KMS-11 (cell line): ENCODE results near the gene CYB5R2.

Experiments
- H2AFZ ChIP-seq: fragments of 200-600 bp; sonication (generic); 2 replicates; pipeline ENCODE4 v1.6.1; 2016; ENCODE audit warnings: antibody characterized with exemption, mixed run types, low read depth
- H3K27ac ChIP-seq: fragments of 200-600 bp; sonication (generic); 2 replicates; pipeline ENCODE4 v1.6.1; 2016; ENCODE audit warnings: mild to moderate bottlenecking, mixed run types
- H3K27me3 ChIP-seq: fragments of 200-600 bp; sonication (generic); 2 replicates; pipeline ENCODE4 v1.6.1; 2017; ENCODE audit warnings: mild to moderate bottlenecking, low read depth, mixed run types, moderate library complexity; ENCODE audit not compliant: insufficient read depth
- H3K36me3 ChIP-seq: fragments of 200-600 bp; sonication (generic); 2 replicates; pipeline ENCODE4 v1.6.1; 2017; ENCODE audit warnings: mild to moderate bottlenecking, mixed run types; ENCODE audit not compliant: insufficient read depth
- H3K4me1 ChIP-seq: fragments of 200-600 bp; sonication (generic); 2 replicates; pipeline ENCODE4 v1.6.1; 2016; ENCODE audit warnings: mild to moderate bottlenecking, low read depth, mixed run types; ENCODE audit not compliant: poor library complexity, severe bottlenecking
- H3K4me2 ChIP-seq: fragments of 200-600 bp; sonication (generic); 2 replicates; pipeline ENCODE4 v1.7.0; 2016; ENCODE audit warnings: mild to moderate bottlenecking, mixed run types
- H3K4me3 ChIP-seq: fragments of 200-600 bp; sonication (generic); IDR thresholded peaks from 2 replicates; pipeline ENCODE4 v1.6.1; 2017; ENCODE audit warnings: low read depth, low read length, mixed read lengths; ENCODE audit not compliant: insufficient read depth
- H3K79me2 ChIP-seq: fragments of 200-600 bp; sonication (generic); 2 replicates; pipeline ENCODE4 v1.6.1; 2016; ENCODE audit warnings: low read depth, mixed run types; ENCODE audit not compliant: insufficient read depth
- H3K9ac ChIP-seq: fragments of 200-600 bp; sonication (generic); 2 replicates; pipeline ENCODE4 v1.6.1; 2016; ENCODE audit warnings: mild to moderate bottlenecking, mixed run types
- H4K20me1 ChIP-seq: fragments of 200-600 bp; sonication (generic); 2 replicates; pipeline ENCODE4 v1.6.1; 2016; ENCODE audit warnings: mild to moderate bottlenecking, mixed run types; ENCODE audit not compliant: insufficient read depth
- TF ChIP-seq, protein P1 (sequence below): fragments of 200-600 bp; sonication (generic); conservative IDR thresholded peaks from 2 replicates; pipeline ENCODE4 v1.6.1; 2017; ENCODE audit warnings: low read depth, mild to moderate bottlenecking, antibody characterized with exemption, low read length, moderate library complexity, mixed read lengths

The CYB5R2 gene

DNA sequence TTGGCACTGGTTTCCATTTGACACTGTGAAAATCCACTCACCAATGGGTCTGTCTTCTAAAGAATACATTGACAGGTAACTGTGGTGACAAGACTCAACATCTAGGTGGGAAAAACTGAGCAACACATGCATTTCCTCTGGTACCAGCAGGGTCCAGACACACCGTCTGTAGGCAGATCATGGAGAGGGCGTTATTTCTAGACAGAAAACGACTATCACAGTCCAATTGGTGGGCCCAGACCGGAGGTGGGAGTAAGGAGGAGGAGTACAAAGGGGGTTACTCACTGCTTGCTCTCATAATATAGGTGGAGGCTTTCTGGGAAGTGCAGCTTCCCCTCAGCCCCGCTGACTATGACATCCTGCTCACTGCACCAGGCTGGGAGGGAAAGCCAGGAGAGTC is 23.1 kb upstream of the CYB5R2 start:
- TF ChIP-seq, protein P1, sequence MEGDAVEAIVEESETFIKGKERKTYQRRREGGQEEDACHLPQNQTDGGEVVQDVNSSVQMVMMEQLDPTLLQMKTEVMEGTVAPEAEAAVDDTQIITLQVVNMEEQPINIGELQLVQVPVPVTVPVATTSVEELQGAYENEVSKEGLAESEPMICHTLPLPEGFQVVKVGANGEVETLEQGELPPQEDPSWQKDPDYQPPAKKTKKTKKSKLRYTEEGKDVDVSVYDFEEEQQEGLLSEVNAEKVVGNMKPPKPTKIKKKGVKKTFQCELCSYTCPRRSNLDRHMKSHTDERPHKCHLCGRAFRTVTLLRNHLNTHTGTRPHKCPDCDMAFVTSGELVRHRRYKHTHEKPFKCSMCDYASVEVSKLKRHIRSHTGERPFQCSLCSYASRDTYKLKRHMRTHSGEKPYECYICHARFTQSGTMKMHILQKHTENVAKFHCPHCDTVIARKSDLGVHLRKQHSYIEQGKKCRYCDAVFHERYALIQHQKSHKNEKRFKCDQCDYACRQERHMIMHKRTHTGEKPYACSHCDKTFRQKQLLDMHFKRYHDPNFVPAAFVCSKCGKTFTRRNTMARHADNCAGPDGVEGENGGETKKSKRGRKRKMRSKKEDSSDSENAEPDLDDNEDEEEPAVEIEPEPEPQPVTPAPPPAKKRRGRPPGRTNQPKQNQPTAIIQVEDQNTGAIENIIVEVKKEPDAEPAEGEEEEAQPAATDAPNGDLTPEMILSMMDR: no peak
- Histone ChIP-seq H3K27me3 (no peaks in the 10 kb centered on the region), H2AFZ (no peak overlapping the region)

DNA sequence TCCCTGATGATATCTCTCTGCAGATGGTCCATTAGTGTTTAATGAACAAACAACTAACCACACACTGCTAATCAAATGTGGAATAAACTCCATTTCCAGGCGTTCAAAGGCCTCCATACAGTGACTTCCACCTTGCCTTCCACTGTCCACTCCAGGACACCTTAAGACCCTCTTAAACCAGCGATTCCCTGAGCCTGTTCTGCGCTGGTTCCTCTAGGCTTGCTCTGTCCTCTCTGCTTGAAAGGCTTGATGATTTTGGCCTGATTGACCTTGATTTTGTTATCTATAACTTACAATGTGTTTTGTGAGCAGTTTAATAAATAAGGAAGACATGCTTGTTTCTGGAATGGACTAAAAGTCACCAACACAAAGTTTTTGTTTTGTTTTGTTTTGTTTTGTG is 20.9 kb upstream of the CYB5R2 start:
- H3K79me2 ChIP-seq: no peaks in the 10 kb centered on the region
- H3K36me3 ChIP-seq: no peaks in the 10 kb centered on the region
- no peaks in the 10 kb centered on the region for H3K27me3 ChIP-seq
- peak overlapping the region; percentile 15; the same call in 1 of the 2 replicates for H3K9ac ChIP-seq
- TF ChIP-seq, protein P1: no peak
- no peaks in the 10 kb centered on the region for H4K20me1 ChIP-seq
- H2AFZ ChIP-seq: peak overlapping the region; percentile 78; the same call in 1 of the 2 replicates
- H3K4me3 ChIP-seq: no peak overlapping the region
- H3K4me1 ChIP-seq: peaks cover 9% of the 10 kb centered on the region
- H3K27ac ChIP-seq: no peak overlapping the region
- H3K4me2 ChIP-seq: peak overlapping the region; percentile 78

More for the DNA sequence above, 23.1 kb upstream of the CYB5R2 start:
- Histone ChIP-seq H3K27ac (no peak overlapping the region), H3K9ac (no peak overlapping the region), H3K36me3 (no peaks in the 10 kb centered on the region), H3K79me2 (no peaks in the 10 kb centered on the region), H3K4me1 (peaks cover 9% of the 10 kb centered on the region), H4K20me1 (no peaks in the 10 kb centered on the region), H3K4me2 (no peak overlapping the region), H3K4me3 (no peak overlapping the region)

DNA sequence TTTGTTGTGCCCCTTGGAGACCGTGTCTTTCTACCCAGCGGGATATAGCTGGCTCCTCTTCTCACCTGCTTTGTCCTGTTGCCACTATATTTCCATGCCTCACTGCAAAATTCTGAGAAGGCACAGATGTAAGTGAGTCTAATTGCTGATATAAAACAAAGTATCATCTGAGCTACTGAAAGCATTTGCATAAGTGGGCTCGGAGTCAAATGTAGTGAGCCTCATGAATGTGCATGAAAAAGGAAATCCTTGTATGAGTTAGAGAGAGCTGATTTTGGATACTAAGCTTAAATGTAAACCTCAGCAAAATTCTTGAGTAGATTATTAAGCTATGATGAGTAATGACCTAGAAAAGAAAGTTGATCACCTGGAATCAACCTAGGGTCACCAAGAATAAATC is 19.1 kb upstream of the CYB5R2 start:
- no peaks in the 10 kb centered on the region for H4K20me1 ChIP-seq
- no peak overlapping the region for H3K9ac ChIP-seq
- H3K27ac ChIP-seq: no peak overlapping the region
- no peak overlapping the region for H3K4me3 ChIP-seq
- H3K4me1 ChIP-seq: peaks cover 9% of the 10 kb centered on the region
- no peaks in the 10 kb centered on the region for H3K79me2 ChIP-seq
- H3K4me2 ChIP-seq: no peak overlapping the region
- no peaks in the 10 kb centered on the region for H3K27me3 ChIP-seq
- H3K36me3 ChIP-seq: no peaks in the 10 kb centered on the region
- TF ChIP-seq, protein P1: no peak
- no peak overlapping the region for H2AFZ ChIP-seq

DNA sequence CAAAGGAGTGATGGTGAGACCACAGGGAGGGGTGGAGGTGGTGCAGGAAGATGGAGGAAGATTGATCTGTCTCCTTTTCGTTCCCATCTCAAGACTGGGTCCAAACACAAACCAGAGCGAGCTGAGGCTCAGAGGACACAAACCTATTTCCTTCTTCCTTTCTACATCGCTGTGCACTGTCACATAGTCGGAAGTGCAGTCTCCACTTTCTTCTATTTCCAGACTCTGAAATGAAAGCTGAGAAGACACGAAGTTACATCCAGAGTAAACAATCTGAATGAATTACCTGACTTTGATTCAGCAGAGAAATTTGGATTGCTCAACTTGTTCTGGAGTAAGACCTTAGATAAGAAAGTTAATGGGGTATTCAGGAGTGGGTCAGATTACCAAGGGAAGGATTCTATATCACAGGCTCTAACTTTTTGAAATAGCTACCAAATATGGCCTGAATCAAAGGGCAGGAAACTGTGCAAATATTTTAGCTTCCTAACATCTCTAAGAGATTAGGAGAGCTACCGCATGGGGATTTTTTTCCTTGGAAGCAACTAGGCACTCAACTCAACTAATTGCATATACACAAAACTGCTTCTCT is 18.6 kb upstream of the CYB5R2 start:
- no peak overlapping the region for H2AFZ ChIP-seq
- H4K20me1 ChIP-seq: no peaks in the 10 kb centered on the region
- H3K4me2 ChIP-seq: no peak overlapping the region
- H3K27me3 ChIP-seq: no peaks in the 10 kb centered on the region
- H3K27ac ChIP-seq: no peak overlapping the region
- no peaks in the 10 kb centered on the region for H3K79me2 ChIP-seq
- TF ChIP-seq, protein P1: no peak
- peaks cover 9% of the 10 kb centered on the region for H3K4me1 ChIP-seq
- no peaks in the 10 kb centered on the region for H3K36me3 ChIP-seq
- H3K9ac ChIP-seq: no peak overlapping the region
- H3K4me3 ChIP-seq: no peak overlapping the region
